AG08395 (cell line): ENCODE results near the gene EPS15.

Experiments
- DNase-seq: peaks from one replicate; pipeline ENCODE4 v3.0.0; 2012; ENCODE audit warnings: mixed read lengths, low spot score

Gene EPS15

GRCh38 chr1:51314974-51315373 is 204.1 kb downstream of the EPS15 start:
- no peak for DNase-seq

DNA sequence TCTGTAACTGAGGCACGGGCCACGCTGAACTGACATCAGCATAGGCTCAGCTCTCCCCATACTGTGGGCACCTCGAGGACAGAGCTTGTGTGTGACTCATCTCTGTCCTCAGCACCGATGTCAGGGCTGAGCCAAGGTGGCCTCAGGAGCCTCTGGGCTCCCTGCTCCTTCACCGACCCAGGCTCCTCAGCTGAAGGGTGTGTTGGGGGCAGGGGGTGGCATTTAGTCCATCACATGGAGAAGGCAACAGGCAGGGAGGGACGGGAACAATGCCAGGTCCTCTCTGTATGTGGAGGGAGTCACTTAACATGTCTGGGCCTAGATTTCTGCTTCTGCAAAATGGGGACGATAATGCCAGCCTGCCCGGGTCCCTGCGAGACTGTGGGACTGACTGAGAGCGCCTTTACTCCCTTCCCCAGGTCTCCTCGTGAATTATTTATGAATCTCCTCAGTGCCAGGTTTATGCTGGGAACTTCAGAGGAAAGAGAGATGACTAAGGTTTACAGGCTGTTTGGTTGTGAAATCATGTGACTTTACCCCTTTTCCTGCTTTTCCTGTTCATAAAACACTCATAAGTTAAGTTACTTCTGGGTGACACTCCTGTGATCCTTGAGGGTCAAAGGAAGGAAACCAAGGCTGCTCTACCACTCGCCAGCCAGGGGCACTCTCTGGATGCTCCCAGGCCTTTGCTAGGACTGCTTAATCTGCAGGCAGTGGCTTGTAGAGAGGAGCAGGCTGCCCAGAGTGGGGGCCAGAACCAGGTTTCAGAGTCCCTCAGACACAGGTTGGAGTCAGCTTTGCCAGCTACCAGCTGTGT is 204.9 kb downstream of the EPS15 start:
- peak; percentile 76 for DNase-seq

GRCh38 chr1:51313268-51313852 is 205.7 kb downstream of the EPS15 start:
- no peak for DNase-seq

DNA sequence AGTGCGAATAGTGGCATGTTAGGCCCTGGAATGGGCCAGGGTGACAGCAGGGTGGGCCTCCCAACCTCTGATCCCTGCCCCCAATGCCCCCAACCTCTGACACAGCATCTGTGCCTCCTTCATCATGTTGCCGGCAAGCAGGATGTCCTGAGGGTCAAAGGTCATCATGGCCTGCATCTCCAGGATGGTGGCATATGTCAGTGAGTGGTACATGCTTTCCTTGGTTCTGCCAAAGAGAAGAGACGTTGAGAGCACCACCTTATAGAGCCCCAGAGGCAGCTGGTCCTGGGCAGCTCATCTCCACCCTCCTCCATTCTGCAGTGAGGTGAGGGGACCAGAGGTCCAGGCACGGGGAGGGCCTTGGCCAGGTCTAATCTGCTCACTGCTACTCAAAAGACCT is 206.3 kb downstream of the EPS15 start:
- DNase-seq = no peak

DNA sequence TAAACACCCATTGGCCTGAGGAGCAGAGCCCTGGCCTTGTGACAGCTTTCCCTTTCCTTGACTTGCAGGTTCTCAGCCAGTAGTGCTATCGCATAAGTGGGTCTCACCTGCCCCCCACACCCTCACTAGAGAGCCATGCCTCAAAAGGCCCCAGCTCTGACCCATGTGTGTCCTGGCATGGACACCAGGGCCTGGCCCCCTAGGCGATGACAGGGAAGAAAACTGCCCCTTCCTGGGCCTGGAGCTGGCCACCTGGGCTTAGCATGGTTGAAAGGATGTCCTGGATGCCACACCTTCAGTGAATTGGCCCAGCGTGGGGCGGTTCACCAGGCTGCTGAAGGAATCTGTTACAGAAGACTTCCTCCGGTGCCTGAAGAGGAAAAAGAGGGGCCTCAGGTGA is 207.2 kb downstream of the EPS15 start:
- DNase-seq = no peak

DNA sequence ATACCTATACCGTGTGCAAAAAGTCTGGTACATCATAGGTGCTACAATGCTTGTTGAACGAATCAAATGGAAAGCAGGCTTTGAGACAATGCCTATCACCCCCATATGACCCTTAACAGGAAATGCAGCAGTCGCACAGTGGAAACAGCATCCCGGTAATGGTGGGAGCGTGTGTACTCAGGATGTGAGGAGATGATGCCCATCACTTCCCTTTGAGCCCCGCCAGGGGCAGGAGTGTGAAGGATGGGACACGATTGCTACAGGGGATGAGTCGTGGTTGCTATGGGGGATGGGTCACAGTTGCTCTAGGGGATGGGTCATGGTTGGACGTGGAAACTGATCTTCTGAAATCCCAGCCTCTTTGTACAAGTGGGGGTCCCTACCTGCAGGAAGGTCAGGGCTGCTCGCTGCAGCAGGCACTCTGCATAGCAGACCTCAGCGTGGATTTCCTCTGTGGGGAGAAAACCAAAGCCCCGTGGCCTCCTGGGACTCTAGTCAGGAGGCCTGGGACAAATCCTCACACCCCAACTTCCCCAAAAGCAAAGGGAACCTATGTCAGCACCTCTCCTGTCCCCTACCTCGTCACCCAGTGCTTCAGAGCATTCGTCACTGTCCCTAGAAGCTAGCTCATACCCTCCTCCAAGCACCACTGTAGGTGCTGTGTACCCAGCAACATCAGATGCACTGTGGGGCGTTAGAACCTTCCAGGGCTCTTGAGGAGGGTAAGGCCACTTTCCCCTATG is 208.0 kb downstream of the EPS15 start:
- no peak for DNase-seq

DNA sequence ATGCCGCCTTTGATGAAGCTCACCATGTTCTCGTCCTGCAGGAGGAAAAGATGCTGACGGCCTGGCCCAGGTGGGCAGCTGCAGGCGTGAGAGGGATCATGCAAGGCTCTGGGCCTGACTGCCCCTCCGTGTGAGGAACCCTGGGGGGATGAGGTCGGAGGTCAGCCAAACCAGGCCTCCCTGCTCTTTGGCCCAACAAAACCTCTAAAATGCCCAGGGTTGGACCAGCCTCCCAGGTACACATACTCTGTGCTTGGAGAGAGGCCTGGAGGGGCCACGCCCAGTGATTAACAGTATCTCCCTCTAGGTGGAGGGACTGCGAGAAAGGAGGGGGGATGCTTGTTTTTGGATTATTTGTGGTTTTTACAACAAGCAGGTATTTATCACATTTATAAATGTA is 209.8 kb downstream of the EPS15 start:
- DNase-seq = no peak

- DNase-seq = no peak
Measured at GRCh38 chr1:51308636-51309035, 210.4 kb downstream of the EPS15 start.

GRCh38 chr1:51306950-51307349 is 212.1 kb downstream of the EPS15 start:
- no peak for DNase-seq

GRCh38 chr1:51305371-51305823 is 213.7 kb downstream of the EPS15 start:
- no peak for DNase-seq

- no peak for DNase-seq
Measured at GRCh38 chr1:51304360-51304759, 214.7 kb downstream of the EPS15 start.
